Myocyte (in vitro differentiated cells): ENCODE data around the gene TTC5. TPM values are rescaled to one million over a fixed set of nuclear protein-coding genes. Genes with fewer than 3 reads are reported as not detected.
"Not testable (repeated sequence)": the region's sequence is repeated elsewhere in the genome, so short reads cannot be mapped to it uniquely, and the experiment has no call there.

Source experiments
- DNase-seq: peaks from one replicate; pipeline ENCODE4 v3.0.0-alpha.2; 2012; ENCODE audit warnings: low read depth
- total RNA-seq: library from RNA; depleted of rRNA; stranded (reverse); fragments of >200 nt; gene quantifications from 2 replicates; pipeline ENCODE4 v1.2.3, GENCODE V29; 2014

TTC5 gene
- total RNA-seq, 1 donor from 2014 or later = 11.3 TPM

DNA sequence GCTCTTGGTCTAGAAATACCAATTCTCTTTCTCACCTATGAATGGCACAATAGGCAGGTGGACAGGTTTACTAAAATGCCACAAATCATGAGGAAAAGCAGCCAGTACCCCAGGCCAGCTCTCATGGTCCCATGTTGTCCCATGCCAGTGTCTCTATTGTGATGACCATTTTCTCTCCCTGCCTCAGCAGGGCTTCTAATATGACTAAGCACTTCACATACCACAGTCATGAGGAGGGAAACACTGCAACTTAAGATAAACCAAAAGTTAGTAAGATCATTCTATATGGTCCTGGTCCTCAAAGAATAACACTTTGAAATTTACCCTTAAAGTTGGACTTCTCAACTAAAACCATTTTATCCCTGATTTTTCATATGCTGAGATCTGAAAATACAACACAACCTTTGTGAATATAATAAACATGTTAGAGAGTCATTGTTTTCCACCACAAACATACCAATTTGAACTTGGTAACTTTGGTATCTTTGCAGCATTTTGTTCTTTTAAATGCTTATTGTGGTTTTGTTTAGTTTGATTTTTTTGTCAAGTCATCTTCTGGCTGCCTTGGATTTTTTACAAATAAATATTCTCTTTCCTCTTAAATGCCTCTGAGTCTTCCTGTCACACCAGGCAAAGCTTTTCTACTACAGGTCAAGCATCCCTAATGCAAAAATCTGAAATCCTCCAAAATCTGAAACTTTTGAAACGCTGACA lies 3.6 kb downstream of the TTC5 start:
- DNase-seq = peak; percentile 7

DNA sequence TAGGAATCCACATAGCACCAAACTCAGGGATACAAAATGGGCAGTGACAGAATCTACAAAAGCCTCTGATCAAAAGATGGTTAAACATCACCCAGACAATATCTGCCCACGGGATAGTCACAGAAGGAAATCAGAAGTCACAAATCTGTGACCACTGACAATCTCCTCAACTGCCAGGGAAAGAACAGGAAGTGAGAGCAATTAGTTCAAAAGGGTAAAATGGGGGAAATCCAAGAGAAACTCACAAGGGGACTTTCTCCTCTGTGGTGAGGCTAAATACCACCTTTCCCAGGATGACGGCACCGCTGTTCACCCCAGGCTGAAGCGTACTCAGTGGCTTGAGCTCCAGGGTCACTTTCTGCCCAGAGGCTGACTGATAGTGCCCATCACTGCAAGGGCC lies 10.7 kb downstream of the TTC5 start:
- no peak for DNase-seq

DNA sequence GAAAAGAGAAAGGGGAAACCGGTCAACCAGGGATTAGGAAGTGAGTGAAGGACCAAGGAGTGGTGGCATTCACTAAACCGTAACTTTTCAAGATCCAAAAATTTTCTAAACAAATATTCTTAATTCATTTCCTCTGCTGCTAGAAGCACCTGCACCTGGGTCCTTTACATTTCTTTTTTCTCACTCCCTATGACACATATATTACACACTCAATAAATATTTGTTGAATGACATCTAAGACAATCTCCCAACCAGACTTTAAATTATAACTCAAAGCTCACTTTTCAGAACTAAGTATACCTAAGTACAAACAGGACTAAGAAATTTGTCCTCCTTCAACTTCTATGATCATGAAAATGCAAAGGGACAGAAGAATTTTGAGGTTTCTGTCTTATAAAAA lies 11.1 kb downstream of the TTC5 start:
- DNase-seq = no peak

DNA sequence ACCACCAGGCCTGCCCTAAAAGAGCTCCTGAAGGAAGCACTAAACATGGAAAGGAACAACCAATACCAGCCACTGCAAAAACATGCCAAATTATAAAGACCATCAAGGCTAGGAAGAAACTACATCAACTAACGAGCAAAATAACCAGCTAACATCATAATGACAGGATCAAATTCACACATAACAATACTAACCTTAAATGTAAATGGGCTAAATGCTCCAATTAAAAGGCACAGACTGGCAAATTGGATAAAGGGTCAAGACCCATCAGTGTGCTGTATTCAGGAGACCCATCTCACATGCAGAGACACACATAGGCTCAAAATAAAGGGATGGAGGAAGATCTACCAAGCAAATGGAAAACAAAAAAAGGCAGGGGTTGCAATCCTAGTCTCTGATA lies 23.8 kb downstream of the TTC5 start:
- not testable (repeated sequence) for DNase-seq

DNA sequence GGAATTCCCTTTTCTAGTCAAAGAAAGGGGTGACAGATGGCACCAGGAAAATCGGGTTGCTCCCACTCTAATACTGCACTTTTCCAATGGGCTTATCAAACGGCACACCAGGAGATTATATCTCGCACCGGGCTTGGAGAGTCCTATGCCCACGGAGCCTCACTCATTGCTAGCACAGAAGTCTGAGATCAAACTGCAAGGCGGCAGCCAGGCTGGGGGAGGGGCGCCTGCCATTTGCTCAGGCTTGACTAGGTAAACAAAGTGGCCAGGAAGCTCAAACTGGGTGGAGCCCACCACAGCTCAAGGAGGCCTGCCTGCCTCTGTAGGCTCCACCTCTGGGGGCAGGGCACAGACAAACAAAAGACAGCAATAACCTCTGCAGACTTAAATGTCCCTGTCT lies 25.5 kb downstream of the TTC5 start:
- DNase-seq = not testable (repeated sequence)

DNA sequence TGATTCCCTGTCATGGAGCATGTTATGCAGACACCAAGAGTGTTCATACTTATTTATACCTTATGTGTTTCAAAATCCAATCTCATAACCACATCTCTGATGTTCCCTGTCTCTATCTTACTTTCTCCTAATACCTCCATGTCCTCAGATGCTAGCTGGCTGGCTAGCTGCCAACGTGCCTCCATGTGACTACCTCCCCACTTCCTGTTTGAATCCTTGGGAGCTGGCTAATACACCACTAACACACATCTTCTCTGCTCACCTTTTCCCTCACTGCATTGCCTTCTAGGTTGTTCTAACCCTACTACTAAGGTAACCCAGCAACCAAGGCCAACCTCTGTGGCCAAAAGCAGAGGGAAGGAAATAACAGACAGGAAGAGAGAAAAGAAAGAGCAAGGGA lies 27.3 kb downstream of the TTC5 start:
- DNase-seq = peak; percentile 10

DNA sequence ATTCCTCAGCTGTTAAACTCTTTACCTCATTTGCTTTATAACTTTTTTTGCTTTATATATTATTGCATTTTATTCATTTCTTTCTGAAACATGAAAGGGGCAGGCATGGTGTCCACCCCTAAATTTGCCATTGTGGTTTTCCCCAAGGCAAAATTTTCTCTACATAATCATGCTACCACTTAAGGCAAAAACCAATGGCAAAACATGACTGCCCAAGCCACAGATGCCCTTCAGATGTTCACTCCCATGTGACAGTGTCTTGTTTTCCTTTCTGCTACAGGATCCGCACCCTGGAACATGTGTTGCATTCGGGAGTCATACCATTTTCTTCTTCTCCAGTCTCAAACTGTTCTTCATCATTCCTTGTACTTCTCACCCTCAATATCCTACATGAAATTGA lies 28.3 kb downstream of the TTC5 start:
- no peak for DNase-seq

DNA sequence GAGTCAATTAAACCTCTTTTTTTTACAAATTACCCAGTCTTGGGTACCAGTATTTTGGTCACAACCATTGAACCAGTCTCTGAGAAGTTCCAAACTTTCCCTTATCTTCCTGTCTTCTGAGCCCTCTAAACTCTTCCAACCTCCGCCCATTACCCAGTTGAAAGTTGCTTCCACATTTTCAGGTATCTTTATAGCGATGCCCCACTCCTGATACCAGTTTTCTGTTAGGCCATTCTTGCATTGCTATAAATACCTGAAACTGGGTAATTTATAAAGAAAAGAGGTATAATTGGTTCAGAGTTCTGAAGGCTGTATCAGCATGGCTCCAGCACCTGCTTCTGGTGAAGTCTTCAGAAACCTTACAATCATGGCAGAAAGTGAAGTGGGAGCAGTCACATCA lies 31.7 kb downstream of the TTC5 start:
- no peak for DNase-seq

DNA sequence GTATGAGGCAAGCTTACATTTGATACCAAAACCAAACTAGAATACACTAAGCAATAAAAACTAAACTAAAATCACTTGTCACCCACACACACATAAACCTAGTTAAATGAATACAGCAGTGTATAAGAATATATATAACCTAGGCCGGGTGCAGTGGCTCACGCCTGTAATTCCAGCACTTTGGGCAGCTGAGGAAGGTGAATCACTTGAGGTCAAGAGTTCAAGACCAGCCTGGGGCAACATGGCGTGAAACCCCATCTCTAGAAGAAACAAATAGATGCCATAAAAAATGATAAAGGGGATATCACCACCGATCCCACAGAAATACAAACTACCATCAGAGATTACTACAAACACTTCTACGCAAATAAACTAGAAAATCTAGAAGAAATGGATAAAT lies 41.4 kb downstream of the TTC5 start:
- DNase-seq = not testable (repeated sequence)

DNA sequence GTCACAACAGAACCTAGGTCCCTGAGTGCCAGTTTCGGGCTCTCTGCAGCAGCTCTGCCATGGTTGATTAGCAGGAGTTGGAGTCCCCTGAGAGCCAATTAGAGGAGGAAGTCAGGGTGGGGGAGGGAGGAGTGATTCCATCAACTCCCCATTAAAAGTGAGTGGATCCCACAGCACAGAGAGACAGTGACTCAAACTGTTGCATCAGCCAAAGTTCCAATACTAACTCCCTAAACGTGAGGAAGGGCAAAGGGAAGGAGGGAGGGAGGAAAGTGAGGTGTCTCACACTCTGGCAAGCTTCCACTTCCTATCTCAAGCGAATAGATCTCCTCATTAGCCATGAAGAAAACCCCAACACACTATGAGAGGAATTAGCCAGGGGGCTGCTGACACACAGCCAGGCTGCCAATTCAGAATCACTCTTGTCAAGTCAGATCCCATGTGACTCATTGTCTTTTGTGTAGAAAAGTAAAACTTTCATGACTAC lies 43.1 kb downstream of the TTC5 start:
- DNase-seq = peak; percentile 44

DNA sequence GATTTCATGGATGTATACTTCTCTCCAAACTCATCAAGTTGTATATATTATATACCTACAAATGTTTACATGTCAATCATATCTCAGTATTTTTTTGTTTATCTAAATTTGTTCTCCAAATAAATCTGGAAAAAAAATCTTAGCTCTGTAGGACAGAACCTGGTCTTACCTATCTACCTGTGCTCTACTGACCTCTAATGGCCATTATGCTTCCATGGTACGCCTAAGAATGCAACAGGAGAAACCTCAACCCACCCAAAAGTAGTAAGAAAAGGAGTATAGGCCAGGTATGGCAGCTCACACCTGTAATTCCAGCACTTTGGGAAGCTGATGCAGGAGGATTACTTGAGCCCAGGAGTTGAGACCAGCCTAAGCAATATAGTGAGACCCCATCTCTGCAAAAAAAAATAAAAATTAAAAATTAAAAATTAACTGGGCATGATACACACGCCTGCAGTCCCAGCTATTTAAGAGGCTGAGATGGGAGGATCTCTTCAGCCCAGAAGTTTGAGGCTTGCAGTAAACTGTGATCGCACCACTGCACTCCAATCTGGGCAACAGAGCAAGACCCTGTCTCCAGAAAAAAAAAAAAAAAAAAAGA lies 58.0 kb downstream of the TTC5 start:
- DNase-seq = no peak

Other genes starting within 250 kb of the TTC5 start
- gene OR4L1, start 245.9 kb downstream of the TTC5 start, total RNA-seq = not detected in 2 replicates
- gene OR4K17, start 195.2 kb downstream of the TTC5 start, total RNA-seq = not detected in 2 replicates
- gene OR4N5, start 167.1 kb downstream of the TTC5 start, total RNA-seq = not detected in 2 replicates
- gene OR11G2, start 115.1 kb downstream of the TTC5 start, total RNA-seq = not detected in 2 replicates
- not detected in 2 replicates for gene OR11H6, start 82.2 kb downstream of the TTC5 start, total RNA-seq
- not detected in 2 replicates for gene OR11H7, start 77.0 kb downstream of the TTC5 start, total RNA-seq
- gene OR11H4, start 66.7 kb downstream of the TTC5 start, total RNA-seq = not detected in 2 replicates
- 39.9 and 50.2 TPM in 2 replicates for gene CCNB1IP1, start 27.3 kb upstream of the TTC5 start, total RNA-seq
- 17.2 and 21.1 TPM in 2 replicates for gene PARP2, start 37.7 kb upstream of the TTC5 start, total RNA-seq
- gene TEP1, start 107.5 kb upstream of the TTC5 start, total RNA-seq = 17.1 and 21.8 TPM in 2 replicates
- gene KLHL33, start 130.2 kb upstream of the TTC5 start, total RNA-seq = 0.05 and 0.16 TPM in 2 replicates
- 33.2 and 36.2 TPM in 2 replicates for gene OSGEP, start 148.9 kb upstream of the TTC5 start, total RNA-seq
- gene APEX1, start 149.3 kb upstream of the TTC5 start, total RNA-seq = 125 and 145 TPM in 2 replicates
- 21.1 and 22.2 TPM in 2 replicates for gene PIP4P1, start 155.5 kb upstream of the TTC5 start, total RNA-seq
- 4.9 and 5.2 TPM in 2 replicates for gene PNP, start 163.5 kb upstream of the TTC5 start, total RNA-seq
- gene RNASE10, start 199.6 kb upstream of the TTC5 start, total RNA-seq = not detected in 2 replicates